Measurements from ENCODE around the gene VASH1. TPM values are rescaled to one million over a fixed set of nuclear protein-coding genes. Genes with fewer than 3 reads are reported as not detected.
A peak's percentile ranks its signal among the peaks of the same experiment; 100 is the strongest.

The VASH1 gene
- total and polyA plus RNA-seq, 10 donors = 6.4 to 39.1 (median 19.5) TPM

DNA sequence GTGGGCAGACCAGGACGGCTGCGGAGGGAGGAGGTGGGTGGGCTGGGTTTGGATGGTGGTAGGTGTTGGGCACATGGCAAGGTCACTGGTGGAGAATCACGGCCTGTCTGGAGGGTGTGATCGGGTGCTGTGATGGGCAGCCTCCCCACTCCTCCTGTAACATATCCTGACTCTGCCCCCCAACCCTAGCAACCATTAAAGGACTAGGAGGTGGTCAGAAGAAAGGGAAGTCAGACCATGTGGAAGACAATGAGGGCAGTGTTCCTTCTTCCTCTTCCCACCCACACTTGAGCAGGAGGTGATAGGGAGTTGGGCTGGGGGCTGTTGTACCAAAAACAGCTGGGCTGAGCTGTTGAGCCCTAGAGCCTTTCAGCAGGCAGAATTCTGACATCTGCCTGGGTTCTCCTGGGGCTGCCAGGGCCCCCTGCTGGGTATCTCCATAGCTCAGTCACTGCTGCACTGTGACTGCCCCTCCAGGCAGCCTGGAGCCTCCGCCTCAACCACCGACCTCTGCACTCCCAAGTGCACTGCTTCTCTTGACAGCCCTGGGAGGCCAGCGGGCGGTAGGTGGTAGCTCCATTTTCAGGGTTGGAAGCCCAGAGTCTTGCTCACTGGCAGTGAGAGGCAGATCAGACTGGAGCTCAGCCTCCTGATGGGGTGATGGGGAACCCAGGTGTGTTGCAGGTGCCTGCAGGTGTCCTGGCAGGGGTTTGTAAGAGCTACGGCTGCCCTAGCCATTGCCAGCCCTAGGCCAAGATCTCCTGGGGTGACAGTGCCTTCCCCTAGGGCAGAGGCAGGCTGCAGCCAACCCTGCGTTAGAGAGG lies 15.4 kb downstream of the VASH1 start:
- H3K4me3 ChIP-seq = no peak overlapping the region
- peak; percentile 70 for DNase-seq
- H3K4me1 ChIP-seq = peaks cover 7 to 100% (median 58%) of the 10 kb centered on the region in 6 donors
- H3K27ac ChIP-seq = peak overlapping the region in 3 of 8 donors; percentile 39 to 82 (median 45)
- peaks cover 0 to 8% (median 0%) of the 10 kb centered on the region in 7 donors for H3K27me3 ChIP-seq (replicated peaks in 1 of 7)
- WGBS, 5 donors = 81 to 89% (median 84%) methylated on average over 6 to 10 of the region's 10 CpGs
- intact Hi-C loops (cut with DNase I; ENCODE audit: low total_unique reads) = no loop called here
- H3K36me3 ChIP-seq = peaks cover 0 to 55% (median 8%) of the 10 kb centered on the region in 6 donors
- no peaks in the 10 kb centered on the region for H3K9me3 ChIP-seq
- no peak for TF ChIP-seq POLR2A (IDR thresholded peaks at IDR 0.05)
- peak in 2 of 3 donors; percentile 38 to 65 for TF ChIP-seq POLR2AphosphoS5 (IDR thresholded peaks at IDR 0.05)
- TF ChIP-seq, protein P1, sequence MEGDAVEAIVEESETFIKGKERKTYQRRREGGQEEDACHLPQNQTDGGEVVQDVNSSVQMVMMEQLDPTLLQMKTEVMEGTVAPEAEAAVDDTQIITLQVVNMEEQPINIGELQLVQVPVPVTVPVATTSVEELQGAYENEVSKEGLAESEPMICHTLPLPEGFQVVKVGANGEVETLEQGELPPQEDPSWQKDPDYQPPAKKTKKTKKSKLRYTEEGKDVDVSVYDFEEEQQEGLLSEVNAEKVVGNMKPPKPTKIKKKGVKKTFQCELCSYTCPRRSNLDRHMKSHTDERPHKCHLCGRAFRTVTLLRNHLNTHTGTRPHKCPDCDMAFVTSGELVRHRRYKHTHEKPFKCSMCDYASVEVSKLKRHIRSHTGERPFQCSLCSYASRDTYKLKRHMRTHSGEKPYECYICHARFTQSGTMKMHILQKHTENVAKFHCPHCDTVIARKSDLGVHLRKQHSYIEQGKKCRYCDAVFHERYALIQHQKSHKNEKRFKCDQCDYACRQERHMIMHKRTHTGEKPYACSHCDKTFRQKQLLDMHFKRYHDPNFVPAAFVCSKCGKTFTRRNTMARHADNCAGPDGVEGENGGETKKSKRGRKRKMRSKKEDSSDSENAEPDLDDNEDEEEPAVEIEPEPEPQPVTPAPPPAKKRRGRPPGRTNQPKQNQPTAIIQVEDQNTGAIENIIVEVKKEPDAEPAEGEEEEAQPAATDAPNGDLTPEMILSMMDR (IDR thresholded peaks at IDR 0.05 in 8 of 11, conservative IDR thresholded peaks at IDR 0.05 in 3 of 11) = no peak

- peak in 2 of 3 donors; percentile 38 to 55 for TF ChIP-seq POLR2AphosphoS5 (IDR thresholded peaks at IDR 0.05)
- TF ChIP-seq, protein P1 (IDR thresholded peaks at IDR 0.05 in 8 of 11, conservative IDR thresholded peaks at IDR 0.05 in 3 of 11) = no peak
- no peak for TF ChIP-seq POLR2A (IDR thresholded peaks at IDR 0.05)
- intact Hi-C loops (cut with DNase I; ENCODE audit: low total_unique reads) = no loop called here
Observed at GRCh38 chr14:76777721-76778120, 16.5 kb downstream of the VASH1 start.

GRCh38 chr14:76778546-76779215 lies 17.4 kb downstream of the VASH1 start:
- peak; percentile 69 for DNase-seq

More at GRCh38 chr14:76777721-76778120, 16.5 kb downstream of the VASH1 start:
- peak; percentile 54 for DNase-seq
- H3K36me3 ChIP-seq = peaks cover 0 to 66% (median 18%) of the 10 kb centered on the region in 6 donors
- peaks cover 4 to 100% (median 55%) of the 10 kb centered on the region in 6 donors for H3K4me1 ChIP-seq
- peak overlapping the region in 6 of 8 donors; percentile 8 to 82 (median 38) for H3K27ac ChIP-seq
- peaks cover 0 to 1% (median 0%) of the 10 kb centered on the region in 7 donors for H3K27me3 ChIP-seq (replicated peaks in 1 of 7)
- no peak overlapping the region for H3K4me3 ChIP-seq
- no peaks in the 10 kb centered on the region for H3K9me3 ChIP-seq
- WGBS, 5 donors = 61 to 72% (median 65%) methylated on average over 8 to 9 of the region's 9 CpGs

More at GRCh38 chr14:76778546-76779215, 17.4 kb downstream of the VASH1 start:
- TF ChIP-seq, protein P1 (IDR thresholded peaks at IDR 0.05 in 8 of 11, conservative IDR thresholded peaks at IDR 0.05 in 3 of 11) = no peak
- TF ChIP-seq POLR2AphosphoS5 (IDR thresholded peaks at IDR 0.05) = peak; percentile 24 to 57 (median 52)
- H3K27me3 ChIP-seq (replicated peaks in 1 of 7) = no peaks in the 10 kb centered on the region
- H3K36me3 ChIP-seq = peaks cover 0 to 75% (median 21%) of the 10 kb centered on the region in 6 donors
- H3K4me3 ChIP-seq = no peak overlapping the region
- peaks cover 0 to 100% (median 51%) of the 10 kb centered on the region in 6 donors for H3K4me1 ChIP-seq
- H3K9me3 ChIP-seq = no peaks in the 10 kb centered on the region
- WGBS, 5 donors = 70 to 92% (median 89%) methylated on average over 16 of the region's 16 CpGs
- intact Hi-C loops (cut with DNase I; ENCODE audit: low total_unique reads) = no loop called here
- peak overlapping the region in 5 of 8 donors; percentile 23 to 82 (median 62) for H3K27ac ChIP-seq
